ENCODE data around the gene RAB31.

GRCh38 chr18:9707381-9708056 lies 582 bp upstream of the RAB31 start:
- TF ChIP-seq CTCF (IDR thresholded peaks at IDR 0.05) (no peak), POLR2AphosphoS5 (IDR thresholded peaks at IDR 0.05) (peak in 1 of 3 donors; percentile 29), POLR2A (IDR thresholded peaks at IDR 0.05) (peak; percentile 16), EP300 (IDR thresholded peaks at IDR 0.05; ENCODE audit: low read depth) (no peak)
